HG03045 (cell line): ENCODE measurements around the gene INHA.

ENCODE experiments used
- ATAC-seq: cut with Tn5 transposase; IDR thresholded peaks from one replicate; pipeline ENCODE4 v1.9.1; 2021; ENCODE audit warnings: mild to moderate bottlenecking, moderate library complexity; ENCODE audit not compliant: unreplicated experiment

Gene INHA

GRCh38 chr2:219557320-219557719 is 14.8 kb upstream of the INHA start:
- no peak for ATAC-seq

- no peak for ATAC-seq
Observed at GRCh38 chr2:219557791-219558785, 14.0 kb upstream of the INHA start.

- ATAC-seq: no peak
Observed at GRCh38 chr2:219559156-219559915, 12.8 kb upstream of the INHA start.

DNA sequence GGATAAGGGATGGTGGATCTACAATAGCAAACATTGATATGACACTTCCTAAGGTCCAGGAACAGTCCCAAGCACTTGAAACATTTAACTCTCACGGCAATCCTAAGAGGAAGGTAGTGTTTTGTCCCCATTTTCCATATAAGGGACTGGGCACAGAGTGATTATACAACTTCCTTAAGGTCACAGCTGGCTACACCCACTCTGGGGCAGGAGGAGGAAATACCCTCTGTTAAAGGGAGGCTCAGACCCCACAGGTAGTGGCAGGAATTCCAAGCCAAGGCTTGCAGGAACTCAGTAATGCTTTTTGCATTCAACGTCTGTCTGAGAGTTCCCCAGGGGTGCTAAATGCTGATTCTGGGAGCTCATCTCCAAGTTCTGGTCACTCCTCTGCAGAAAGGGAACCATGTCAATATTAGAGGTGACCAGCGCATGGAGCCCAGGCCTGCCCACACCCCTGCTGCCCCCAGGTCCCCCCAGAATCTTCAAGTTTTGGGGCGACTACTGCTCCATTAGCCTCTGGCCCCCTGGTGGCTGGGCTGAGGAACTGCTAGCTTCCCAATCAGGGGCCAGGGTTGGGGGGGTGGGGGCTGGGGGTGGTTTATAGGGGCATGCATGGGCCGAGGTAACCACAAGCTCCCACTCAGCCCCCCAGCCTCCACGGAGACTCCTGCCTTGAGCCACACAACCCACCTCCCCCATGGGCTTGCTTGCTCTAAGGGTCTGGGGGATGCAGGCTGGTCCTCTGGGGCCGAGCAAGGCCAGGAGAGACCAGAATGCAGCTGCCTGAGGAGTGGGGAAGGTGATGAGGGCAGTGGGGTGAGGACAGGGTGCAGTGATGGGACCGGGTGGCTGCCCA is 11.8 kb upstream of the INHA start:
- no peak for ATAC-seq

DNA sequence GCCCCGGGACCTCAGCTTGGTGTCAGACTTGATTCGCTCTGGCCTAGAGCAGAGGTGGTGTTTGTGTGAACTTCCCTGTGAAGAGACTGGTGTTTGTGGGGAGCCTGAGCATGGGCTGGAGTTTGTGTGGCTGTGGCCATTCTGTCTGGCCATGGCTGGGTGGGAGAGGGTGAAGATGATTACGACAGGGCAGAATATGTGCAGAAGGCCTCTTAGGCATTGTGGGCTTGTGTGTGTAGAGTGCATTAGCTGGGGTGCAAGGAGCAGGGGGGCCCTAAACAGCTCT is 11.3 kb upstream of the INHA start:
- ATAC-seq: no peak

DNA sequence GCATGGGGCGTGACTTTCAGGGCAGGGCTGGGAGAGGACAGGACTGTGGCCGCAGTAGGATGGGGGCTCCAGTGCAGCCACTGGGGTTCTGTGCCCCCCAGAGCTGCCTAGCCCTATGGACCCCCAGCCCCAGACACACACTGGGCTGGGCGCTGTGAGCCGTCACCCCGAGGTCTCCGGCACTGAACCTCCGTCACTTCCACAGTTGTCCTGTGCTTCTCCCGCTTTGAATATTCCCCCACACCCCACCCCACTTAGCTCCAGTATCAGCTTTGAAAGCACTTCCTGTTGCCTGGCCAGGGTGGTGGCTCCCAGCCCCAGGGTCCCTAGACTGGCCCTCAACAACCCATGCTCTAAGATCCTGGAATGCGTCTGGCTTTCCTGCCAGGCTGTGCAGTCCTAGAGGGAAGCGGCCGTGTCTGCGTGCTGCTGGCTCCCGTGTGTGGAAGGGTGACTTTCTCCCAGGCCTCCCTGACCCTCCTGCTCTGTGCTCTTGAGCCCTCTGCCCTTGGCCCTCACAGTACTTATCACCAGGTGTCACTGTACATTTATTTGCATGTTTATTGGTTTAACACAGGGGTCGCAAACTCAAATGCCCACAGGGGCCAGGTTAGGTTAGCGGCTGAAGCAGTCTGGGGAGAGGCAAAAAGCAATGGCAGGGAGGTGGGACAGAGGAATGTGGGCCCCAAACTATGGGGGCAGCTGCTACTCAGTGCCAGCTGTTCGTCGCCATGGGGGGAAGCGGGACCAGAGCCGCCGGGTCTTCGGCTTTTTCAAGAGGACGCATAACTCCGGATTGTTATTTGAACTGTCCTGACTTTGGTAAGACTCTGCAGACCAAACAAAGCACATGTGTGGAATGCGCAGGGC is 10.7 kb upstream of the INHA start:
- no peak for ATAC-seq

DNA sequence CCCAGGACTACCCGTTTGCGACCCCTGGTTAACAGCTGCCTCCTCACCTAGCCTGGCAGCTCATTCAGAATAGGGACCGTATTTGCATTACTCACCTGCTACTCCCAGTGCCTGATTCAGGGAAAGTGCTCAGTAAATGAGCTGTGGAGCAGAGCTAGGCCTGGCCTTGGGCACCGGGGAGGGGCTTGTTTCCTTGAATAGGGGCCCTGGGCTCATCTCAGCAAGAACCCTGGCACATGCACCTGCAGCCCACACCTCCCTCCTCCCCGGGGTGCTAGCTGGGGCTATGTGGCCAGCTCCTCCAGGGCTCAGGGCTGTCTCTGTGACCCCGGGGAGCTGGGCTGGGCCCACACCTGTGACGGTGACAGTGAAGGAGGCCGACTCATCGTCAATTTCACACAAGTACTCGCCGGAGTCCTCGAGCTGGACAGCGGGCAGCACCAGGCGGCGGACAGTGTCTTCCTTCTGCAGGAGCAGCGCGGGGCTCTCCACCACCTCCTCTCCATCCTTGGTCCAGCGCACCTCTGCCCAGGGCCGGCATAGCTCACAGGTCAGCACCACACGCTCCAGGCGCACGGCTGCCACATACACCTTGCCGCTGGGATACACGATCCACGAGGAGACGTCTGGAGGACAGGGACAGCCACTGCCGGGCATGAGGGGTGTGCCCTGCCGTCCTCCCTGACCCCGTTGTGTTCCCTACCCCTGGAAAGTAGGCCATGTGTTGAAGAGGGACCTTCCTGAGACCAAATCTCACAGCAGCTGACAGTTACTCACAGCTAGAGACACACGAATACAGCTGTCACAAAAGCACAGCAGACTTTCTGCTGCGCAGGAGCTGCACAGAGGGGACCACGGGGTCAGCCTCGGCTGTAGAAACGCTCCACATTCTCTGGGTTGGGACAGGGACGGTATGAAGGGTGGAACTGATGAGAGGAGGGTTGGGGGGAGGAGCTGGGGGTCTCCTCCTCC is 9.8 kb upstream of the INHA start:
- ATAC-seq: no peak

DNA sequence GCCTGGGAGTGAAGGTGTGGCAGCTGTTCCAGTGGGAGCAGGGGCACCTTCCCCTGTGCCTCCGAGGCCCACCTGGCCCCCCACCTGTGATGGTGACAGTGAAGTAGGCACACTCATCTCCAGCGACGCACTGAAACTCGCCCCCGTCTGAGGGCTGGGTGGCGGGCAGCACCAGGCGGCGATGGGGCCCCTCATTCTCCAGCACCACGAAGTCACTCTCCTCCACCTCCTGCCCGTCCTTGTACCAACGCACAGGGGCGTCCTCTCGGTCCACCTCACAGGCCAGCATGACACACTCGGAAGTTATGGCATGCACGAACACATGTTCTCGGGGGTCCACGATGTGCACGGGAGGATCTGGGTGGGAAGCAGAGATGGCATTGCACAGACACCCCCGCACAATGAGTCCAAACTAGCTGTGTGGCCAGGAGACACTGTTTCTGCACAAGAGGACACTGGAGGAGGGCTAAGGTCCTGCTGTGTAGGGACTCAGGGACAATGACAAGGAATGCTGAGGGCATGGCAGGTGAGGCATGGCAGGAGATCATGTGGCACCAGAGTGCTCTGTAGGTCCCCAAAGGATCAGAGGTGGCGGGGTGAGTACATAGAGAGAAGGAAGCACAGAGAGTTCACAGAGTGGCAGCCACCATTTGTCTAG is 8.7 kb upstream of the INHA start:
- ATAC-seq: no peak

GRCh38 chr2:219565130-219566080 is 6.7 kb upstream of the INHA start:
- no peak for ATAC-seq

DNA sequence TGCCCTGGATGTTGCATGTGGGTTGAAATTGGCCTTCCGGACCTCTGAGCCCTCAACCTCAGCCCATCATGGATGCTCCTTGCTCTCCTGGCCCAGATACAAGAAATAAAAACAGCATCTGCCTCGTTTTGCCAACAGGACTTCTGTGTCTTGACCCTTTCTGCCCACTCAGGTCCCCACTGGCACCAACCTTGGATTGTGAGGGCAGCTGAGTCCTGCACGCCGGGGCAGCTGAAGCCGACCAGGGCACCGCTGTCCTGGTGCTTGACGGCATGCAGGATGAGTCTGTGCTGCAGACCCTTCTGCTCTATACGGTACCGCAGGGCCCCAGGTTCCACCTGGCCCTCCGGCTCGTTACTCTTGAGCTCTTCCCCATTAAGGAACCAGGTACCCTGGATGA is 5.5 kb upstream of the INHA start:
- no peak for ATAC-seq

- ATAC-seq: no peak
Observed at GRCh38 chr2:219567131-219567530, 5.0 kb upstream of the INHA start.

GRCh38 chr2:219567791-219568361 is 4.2 kb upstream of the INHA start:
- no peak for ATAC-seq

DNA sequence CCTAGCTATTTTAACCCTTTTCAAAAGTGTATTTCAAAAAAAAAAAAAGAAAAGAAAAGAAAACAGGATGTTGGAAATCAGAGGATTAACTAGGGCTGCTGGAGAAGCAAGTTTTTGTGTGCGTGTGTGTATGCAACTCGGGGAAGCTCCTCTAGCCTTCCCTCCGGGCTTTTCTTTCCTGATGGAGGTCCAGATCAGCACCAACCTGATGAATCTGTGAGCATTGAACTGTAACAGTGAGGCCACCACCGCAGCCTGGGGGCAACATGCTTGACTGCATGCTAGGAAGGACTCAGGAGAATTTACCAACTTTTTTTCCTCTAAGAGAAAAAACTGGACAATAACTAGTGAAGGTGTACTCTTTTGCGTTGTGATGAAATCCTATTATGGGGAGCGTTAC is 3.1 kb upstream of the INHA start:
- no peak for ATAC-seq

DNA sequence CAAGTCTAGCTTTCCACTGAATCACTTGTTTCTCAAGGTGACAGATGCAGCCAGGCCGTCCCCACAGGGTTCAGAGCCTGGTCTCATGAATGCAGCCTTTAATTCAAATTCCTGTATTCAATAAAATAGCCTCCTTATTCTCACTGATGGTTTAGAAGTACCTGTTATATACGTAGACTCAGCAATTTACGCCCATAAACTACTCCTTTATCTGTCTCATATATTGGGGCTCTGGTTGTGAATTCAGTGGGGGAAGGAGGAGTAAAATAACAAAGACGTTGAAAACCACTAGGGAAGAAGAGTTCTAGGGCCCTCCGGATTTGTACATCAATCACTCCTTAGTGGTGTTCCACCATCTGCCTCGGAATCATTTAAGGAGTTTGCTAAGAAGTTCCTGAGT is 2.5 kb upstream of the INHA start:
- no peak for ATAC-seq

GRCh38 chr2:219570194-219570923 is 1.8 kb upstream of the INHA start:
- no peak for ATAC-seq

- ATAC-seq: no peak
Observed at GRCh38 chr2:219570924-219571310, 1.2 kb upstream of the INHA start.
